DND-41 (cell line): ENCODE measurements around the gene STK32B.

Experiments
- ATAC-seq: fragments of 200-7000 bp; cut with Tn5 transposase; 3 replicates; pipeline ENCODE4 v1.9.1; 2021; ENCODE audit warnings: low read depth; ENCODE audit not compliant: insufficient read depth
- DNase-seq: peaks from one replicate; pipeline ENCODE4 v3.0.0-alpha.2; 2020
- H2AFZ ChIP-seq: 2 replicates; pipeline ENCODE4 v1.6.0; 2012; ENCODE audit warnings: low read depth, low read length
- H3K27ac ChIP-seq: 2 replicates; pipeline ENCODE4 v1.5.1; 2012; ENCODE audit warnings: low read length, inconsistent platforms
- H3K27me3 ChIP-seq: fragments of 200-600 bp; sonication (generic); 2 replicates; pipeline ENCODE4 v1.6.0; 2012; ENCODE audit warnings: low read length, mild to moderate bottlenecking, inconsistent platforms; ENCODE audit not compliant: insufficient read depth, poor library complexity
- H3K36me3 ChIP-seq: 2 replicates; pipeline ENCODE4 v1.5.1; 2012; ENCODE audit warnings: low read length, inconsistent platforms; ENCODE audit not compliant: insufficient read depth
- H3K4me1 ChIP-seq: 2 replicates; pipeline ENCODE4 v1.5.1; 2012; ENCODE audit warnings: mild to moderate bottlenecking, low read length; ENCODE audit not compliant: insufficient read depth
- H3K4me2 ChIP-seq: 2 replicates; pipeline ENCODE4 v1.6.0; 2012; ENCODE audit warnings: mild to moderate bottlenecking, moderate library complexity, low read length, inconsistent platforms; ENCODE audit not compliant: insufficient read depth
- H3K4me3 ChIP-seq, 2 experiments: fragments of 200-600 bp in 1 of 2; shearing (Covaris generic) in 1 of 2; 2 replicates each; pipeline ENCODE4 v1.5.1; 2012 to 2016; ENCODE audit warnings: inconsistent platforms in 2 of 2, low read length in 2 of 2, mild to moderate bottlenecking in 2 of 2, low read depth in 1 of 2, moderate library complexity in 1 of 2
- H3K79me2 ChIP-seq: 2 replicates; pipeline ENCODE4 v1.6.0; 2012; ENCODE audit warnings: low read length, inconsistent platforms; ENCODE audit not compliant: insufficient read depth
- H3K9ac ChIP-seq: 2 replicates; pipeline ENCODE4 v1.6.0; 2012; ENCODE audit warnings: low read depth, mild to moderate bottlenecking, inconsistent platforms, low read length, moderate library complexity
- H3K9me3 ChIP-seq: 2 replicates; pipeline ENCODE4 v1.5.1; 2012; ENCODE audit warnings: low read length, moderate library complexity, mild to moderate bottlenecking, inconsistent platforms; ENCODE audit not compliant: insufficient read depth, severe bottlenecking
- H4K20me1 ChIP-seq: 2 replicates; pipeline ENCODE4 v1.6.0; 2012; ENCODE audit warnings: low read length; ENCODE audit not compliant: insufficient read depth
- CTCF ChIP-seq: IDR thresholded peaks from 2 replicates; pipeline ENCODE4 v1.5.1; 2012; ENCODE audit warnings: borderline replicate concordance, low read length, moderate library complexity, mild to moderate bottlenecking; ENCODE audit not compliant: poor library complexity, severe bottlenecking; ENCODE audit errors: extremely low read depth
- EZH2 ChIP-seq: IDR thresholded peaks from 3 replicates; pipeline ENCODE4 v1.6.1; 2012; ENCODE audit warnings: borderline replicate concordance, low read depth, mild to moderate bottlenecking, moderate library complexity, low read length, inconsistent platforms; ENCODE audit not compliant: severe bottlenecking

The STK32B gene

GRCh38 chr4:5020341-5020740 lies 30.9 kb upstream of the STK32B start:
- no peaks in the 10 kb centered on the region for H3K36me3 ChIP-seq
- no peaks in the 10 kb centered on the region for H3K27me3 ChIP-seq
- H3K4me1 ChIP-seq = peaks cover under 1% of the 10 kb centered on the region; the same call in 1 of the 2 replicates
- no peak overlapping the region for H3K4me3 ChIP-seq
- H3K9me3 ChIP-seq = no peaks in the 10 kb centered on the region
- H3K79me2 ChIP-seq = no peaks in the 10 kb centered on the region
- no peak for DNase-seq
- ATAC-seq = no peak
- TF ChIP-seq CTCF = no peak
- no peak for TF ChIP-seq EZH2
- H4K20me1 ChIP-seq = no peaks in the 10 kb centered on the region
- H3K9ac ChIP-seq = no peak overlapping the region
- H2AFZ ChIP-seq = no peak overlapping the region
- H3K4me2 ChIP-seq = no peak overlapping the region
- H3K27ac ChIP-seq = no peak overlapping the region

- H3K9ac ChIP-seq = no peak overlapping the region
- no peak for TF ChIP-seq CTCF
- TF ChIP-seq EZH2 = no peak
- no peak for ATAC-seq
Observed at GRCh38 chr4:5021546-5021945, 29.7 kb upstream of the STK32B start.

GRCh38 chr4:5024673-5025072 lies 26.6 kb upstream of the STK32B start:
- Histone ChIP-seq H4K20me1 (no peaks in the 10 kb centered on the region), H3K36me3 (no peaks in the 10 kb centered on the region), H3K9me3 (no peaks in the 10 kb centered on the region), H3K27me3 (no peaks in the 10 kb centered on the region), H3K4me2 (no peak overlapping the region), H3K79me2 (no peaks in the 10 kb centered on the region), H3K27ac (no peak overlapping the region), H3K4me3 (no peak overlapping the region), H3K4me1 (peaks cover 32% of the 10 kb centered on the region), H3K9ac (no peak overlapping the region), H2AFZ (no peak overlapping the region)
- DNase-seq (no peak), ATAC-seq (no peak)
- no peak for TF ChIP-seq CTCF
- TF ChIP-seq EZH2 = no peak

More at GRCh38 chr4:5021546-5021945, 29.7 kb upstream of the STK32B start:
- H3K27me3 ChIP-seq = no peaks in the 10 kb centered on the region
- H3K36me3 ChIP-seq = no peaks in the 10 kb centered on the region
- H3K4me2 ChIP-seq = no peak overlapping the region
- no peaks in the 10 kb centered on the region for H4K20me1 ChIP-seq
- no peaks in the 10 kb centered on the region for H3K9me3 ChIP-seq
- H3K4me3 ChIP-seq = no peak overlapping the region
- DNase-seq = no peak
- no peak overlapping the region for H2AFZ ChIP-seq
- H3K27ac ChIP-seq = no peak overlapping the region
- H3K4me1 ChIP-seq = peaks cover 2% of the 10 kb centered on the region
- H3K79me2 ChIP-seq = no peaks in the 10 kb centered on the region

GRCh38 chr4:5026371-5026770 lies 24.9 kb upstream of the STK32B start:
- peak overlapping the region; percentile 16; the same call in 1 of the 2 replicates for H3K9ac ChIP-seq
- H4K20me1 ChIP-seq = no peaks in the 10 kb centered on the region
- H2AFZ ChIP-seq = no peak overlapping the region
- no peak for DNase-seq
- peaks cover 35% of the 10 kb centered on the region for H3K4me1 ChIP-seq
- no peak for ATAC-seq
- H3K4me3 ChIP-seq = no peak overlapping the region
- no peaks in the 10 kb centered on the region for H3K79me2 ChIP-seq
- TF ChIP-seq EZH2 (no peak), CTCF (no peak)
- H3K9me3 ChIP-seq = no peaks in the 10 kb centered on the region
- H3K27me3 ChIP-seq = no peaks in the 10 kb centered on the region
- no peaks in the 10 kb centered on the region for H3K36me3 ChIP-seq
- H3K27ac ChIP-seq = peak overlapping the region; percentile 75
- no peak overlapping the region for H3K4me2 ChIP-seq
